ENCODE results near the gene B3GNT3. TPM values are rescaled to one million over a fixed set of nuclear protein-coding genes. Genes with fewer than 3 reads are reported as not detected.

Gene B3GNT3
- total and polyA plus RNA-seq, 2 donors (not counting 1 experiment from before 2014, with no cell fraction given) = not detected

DNA sequence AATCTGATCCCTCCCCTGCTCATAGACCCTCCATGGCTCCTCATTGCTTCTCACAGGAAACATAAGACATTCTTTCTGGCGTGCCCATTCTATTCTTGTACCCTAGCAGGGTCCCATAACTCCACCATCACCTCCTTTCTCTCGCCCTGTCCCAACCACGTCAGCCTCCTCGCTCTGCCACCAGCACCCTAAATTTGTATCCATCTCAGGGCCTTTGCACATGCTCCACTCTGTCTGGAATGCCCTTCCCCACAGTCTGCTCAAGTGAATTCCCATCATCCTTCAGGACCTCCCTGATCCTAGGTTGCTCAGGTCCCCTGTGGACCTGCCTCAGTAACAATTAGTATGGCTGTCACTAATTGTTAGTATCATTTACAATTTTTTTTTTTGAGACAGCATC, 10.5 kb downstream of the B3GNT3 start:
- TF ChIP-seq EZH2 (IDR thresholded peaks at IDR 0.05; ENCODE audit: low read length, missing control alignments) = no peak
- TF ChIP-seq, protein P1, sequence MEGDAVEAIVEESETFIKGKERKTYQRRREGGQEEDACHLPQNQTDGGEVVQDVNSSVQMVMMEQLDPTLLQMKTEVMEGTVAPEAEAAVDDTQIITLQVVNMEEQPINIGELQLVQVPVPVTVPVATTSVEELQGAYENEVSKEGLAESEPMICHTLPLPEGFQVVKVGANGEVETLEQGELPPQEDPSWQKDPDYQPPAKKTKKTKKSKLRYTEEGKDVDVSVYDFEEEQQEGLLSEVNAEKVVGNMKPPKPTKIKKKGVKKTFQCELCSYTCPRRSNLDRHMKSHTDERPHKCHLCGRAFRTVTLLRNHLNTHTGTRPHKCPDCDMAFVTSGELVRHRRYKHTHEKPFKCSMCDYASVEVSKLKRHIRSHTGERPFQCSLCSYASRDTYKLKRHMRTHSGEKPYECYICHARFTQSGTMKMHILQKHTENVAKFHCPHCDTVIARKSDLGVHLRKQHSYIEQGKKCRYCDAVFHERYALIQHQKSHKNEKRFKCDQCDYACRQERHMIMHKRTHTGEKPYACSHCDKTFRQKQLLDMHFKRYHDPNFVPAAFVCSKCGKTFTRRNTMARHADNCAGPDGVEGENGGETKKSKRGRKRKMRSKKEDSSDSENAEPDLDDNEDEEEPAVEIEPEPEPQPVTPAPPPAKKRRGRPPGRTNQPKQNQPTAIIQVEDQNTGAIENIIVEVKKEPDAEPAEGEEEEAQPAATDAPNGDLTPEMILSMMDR (conservative IDR thresholded peaks at IDR 0.05 in 1 of 2, IDR thresholded peaks at IDR 0.05 in 1 of 2; ENCODE audit: low read depth in 1 of 2, low read length in 2 of 2) = no peak
- no peak overlapping the region for H3K9ac ChIP-seq (ENCODE audit: insufficient read depth, low read length)
- H3K27ac ChIP-seq (ENCODE audit: insufficient read depth, low read length) = no peak overlapping the region
- no peaks in the 10 kb centered on the region for H4K20me1 ChIP-seq (ENCODE audit: control insufficient read depth, extremely low read depth, insufficient read depth, low read length)
- no peak for DNase-seq (ENCODE audit: low read depth in 2 of 2)
- H3K79me2 ChIP-seq (ENCODE audit: control insufficient read depth, insufficient read depth, low read length) = no peaks in the 10 kb centered on the region
- H2AFZ ChIP-seq (ENCODE audit: low read length) = no peak overlapping the region
- H3K4me3 ChIP-seq (replicated peaks in 1 of 4; ENCODE audit: control extremely low read depth in 1 of 4, insufficient read depth in 1 of 4, low read depth in 3 of 4, low read length in 4 of 4) = no peak overlapping the region
- H3K27me3 ChIP-seq (ENCODE audit: control insufficient read depth, insufficient read depth, low read length) = no peaks in the 10 kb centered on the region
- H3K9me3 ChIP-seq (ENCODE audit: control insufficient read depth, insufficient read depth, low read depth, low read length) = no peaks in the 10 kb centered on the region
- no peaks in the 10 kb centered on the region for H3K36me3 ChIP-seq (ENCODE audit: control insufficient read depth, insufficient read depth, low read length)
- no peak overlapping the region for H3K4me2 ChIP-seq (ENCODE audit: extremely low read depth, insufficient read depth, low read length)
- H3K4me1 ChIP-seq (ENCODE audit: control insufficient read depth, extremely low read depth, insufficient read depth, low read length) = no peaks in the 10 kb centered on the region

- Histone ChIP-seq H3K27me3 (ENCODE audit: control insufficient read depth, insufficient read depth, low read length) (no peaks in the 10 kb centered on the region), H3K9me3 (ENCODE audit: control insufficient read depth, insufficient read depth, low read depth, low read length) (no peaks in the 10 kb centered on the region), H4K20me1 (ENCODE audit: control insufficient read depth, extremely low read depth, insufficient read depth, low read length) (no peaks in the 10 kb centered on the region), H2AFZ (ENCODE audit: low read length) (no peak overlapping the region), H3K4me1 (ENCODE audit: control insufficient read depth, extremely low read depth, insufficient read depth, low read length) (no peaks in the 10 kb centered on the region), H3K4me2 (ENCODE audit: extremely low read depth, insufficient read depth, low read length) (no peak overlapping the region), H3K79me2 (ENCODE audit: control insufficient read depth, insufficient read depth, low read length) (no peaks in the 10 kb centered on the region), H3K27ac (ENCODE audit: insufficient read depth, low read length) (no peak overlapping the region), H3K9ac (ENCODE audit: insufficient read depth, low read length) (no peak overlapping the region), H3K4me3 (replicated peaks in 1 of 4; ENCODE audit: control extremely low read depth in 1 of 4, insufficient read depth in 1 of 4, low read depth in 3 of 4, low read length in 4 of 4) (no peak overlapping the region), H3K36me3 (ENCODE audit: control insufficient read depth, insufficient read depth, low read length) (no peaks in the 10 kb centered on the region)
- TF ChIP-seq EZH2 (IDR thresholded peaks at IDR 0.05; ENCODE audit: low read length, missing control alignments) = no peak
- TF ChIP-seq, protein P1 (conservative IDR thresholded peaks at IDR 0.05 in 1 of 2, IDR thresholded peaks at IDR 0.05 in 1 of 2; ENCODE audit: low read depth in 1 of 2, low read length in 2 of 2) = no peak
- DNase-seq (ENCODE audit: low read depth in 2 of 2) = no peak
Observed at GRCh38 chr19:17806945-17807344, 12.0 kb downstream of the B3GNT3 start.

DNA sequence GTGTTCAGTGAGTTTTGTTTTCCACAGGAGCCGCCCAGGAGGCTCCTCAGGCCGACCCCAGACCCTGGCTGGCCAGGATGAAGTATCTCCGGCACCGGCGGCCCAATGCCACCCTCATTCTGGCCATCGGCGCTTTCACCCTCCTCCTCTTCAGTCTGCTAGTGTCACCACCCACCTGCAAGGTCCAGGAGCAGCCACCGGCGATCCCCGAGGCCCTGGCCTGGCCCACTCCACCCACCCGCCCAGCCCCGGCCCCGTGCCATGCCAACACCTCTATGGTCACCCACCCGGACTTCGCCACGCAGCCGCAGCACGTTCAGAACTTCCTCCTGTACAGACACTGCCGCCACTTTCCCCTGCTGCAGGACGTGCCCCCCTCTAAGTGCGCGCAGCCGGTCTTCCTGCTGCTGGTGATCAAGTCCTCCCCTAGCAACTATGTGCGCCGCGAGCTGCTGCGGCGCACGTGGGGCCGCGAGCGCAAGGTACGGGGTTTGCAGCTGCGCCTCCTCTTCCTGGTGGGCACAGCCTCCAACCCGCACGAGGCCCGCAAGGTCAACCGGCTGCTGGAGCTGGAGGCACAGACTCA, 12.9 kb downstream of the B3GNT3 start:
- TF ChIP-seq, protein P1 (conservative IDR thresholded peaks at IDR 0.05 in 1 of 2, IDR thresholded peaks at IDR 0.05 in 1 of 2; ENCODE audit: low read depth in 1 of 2, low read length in 2 of 2) = no peak
- TF ChIP-seq EZH2 (IDR thresholded peaks at IDR 0.05; ENCODE audit: low read length, missing control alignments) = no peak
- H3K4me2 ChIP-seq (ENCODE audit: extremely low read depth, insufficient read depth, low read length) = no peak overlapping the region
- H3K36me3 ChIP-seq (ENCODE audit: control insufficient read depth, insufficient read depth, low read length) = no peaks in the 10 kb centered on the region
- no peaks in the 10 kb centered on the region for H3K9me3 ChIP-seq (ENCODE audit: control insufficient read depth, insufficient read depth, low read depth, low read length)
- H3K4me1 ChIP-seq (ENCODE audit: control insufficient read depth, extremely low read depth, insufficient read depth, low read length) = no peaks in the 10 kb centered on the region
- H2AFZ ChIP-seq (ENCODE audit: low read length) = no peak overlapping the region
- H3K27me3 ChIP-seq (ENCODE audit: control insufficient read depth, insufficient read depth, low read length) = no peaks in the 10 kb centered on the region
- H3K27ac ChIP-seq (ENCODE audit: insufficient read depth, low read length) = no peak overlapping the region
- DNase-seq (ENCODE audit: low read depth in 2 of 2) = no peak
- no peak overlapping the region for H3K9ac ChIP-seq (ENCODE audit: insufficient read depth, low read length)
- no peaks in the 10 kb centered on the region for H4K20me1 ChIP-seq (ENCODE audit: control insufficient read depth, extremely low read depth, insufficient read depth, low read length)
- H3K79me2 ChIP-seq (ENCODE audit: control insufficient read depth, insufficient read depth, low read length) = no peaks in the 10 kb centered on the region
- H3K4me3 ChIP-seq (replicated peaks in 1 of 4; ENCODE audit: control extremely low read depth in 1 of 4, insufficient read depth in 1 of 4, low read depth in 3 of 4, low read length in 4 of 4) = no peak overlapping the region

All from fibroblast of lung (primary cell).